Measurements from ENCODE around the gene HPDL. TPM values are rescaled to one million over a fixed set of nuclear protein-coding genes. Genes with fewer than 3 reads are reported as not detected.
"Not testable (repeated sequence)": the region's sequence is repeated elsewhere in the genome, so short reads cannot be mapped to it uniquely, and the experiment has no call there.

Gene HPDL
- total RNA-seq, 2 donors from 2014 or later, result 4.5 to 5.9 TPM

GRCh38 chr1:45348609-45348965 is 21.9 kb downstream of the HPDL start:
- no peak overlapping the region for H3K4me3 Mint-ChIP-seq
- ATAC-seq (replicated peaks in 1 of 2), result no peak
- no peak for DNase-seq
- no peaks in the 10 kb centered on the region for H3K27me3 Mint-ChIP-seq (ENCODE audit: low read depth)
- peaks cover 0 to 4% of the 10 kb centered on the region in 2 donors for H3K36me3 Mint-ChIP-seq (ENCODE audit: insufficient read depth in 2 of 2)
- no peak overlapping the region for H3K27ac Mint-ChIP-seq
- peaks cover 15% of the 10 kb centered on the region for H3K4me1 Mint-ChIP-seq (ENCODE audit: low read depth)
- no peaks in the 10 kb centered on the region for H3K9me3 Mint-ChIP-seq

DNA sequence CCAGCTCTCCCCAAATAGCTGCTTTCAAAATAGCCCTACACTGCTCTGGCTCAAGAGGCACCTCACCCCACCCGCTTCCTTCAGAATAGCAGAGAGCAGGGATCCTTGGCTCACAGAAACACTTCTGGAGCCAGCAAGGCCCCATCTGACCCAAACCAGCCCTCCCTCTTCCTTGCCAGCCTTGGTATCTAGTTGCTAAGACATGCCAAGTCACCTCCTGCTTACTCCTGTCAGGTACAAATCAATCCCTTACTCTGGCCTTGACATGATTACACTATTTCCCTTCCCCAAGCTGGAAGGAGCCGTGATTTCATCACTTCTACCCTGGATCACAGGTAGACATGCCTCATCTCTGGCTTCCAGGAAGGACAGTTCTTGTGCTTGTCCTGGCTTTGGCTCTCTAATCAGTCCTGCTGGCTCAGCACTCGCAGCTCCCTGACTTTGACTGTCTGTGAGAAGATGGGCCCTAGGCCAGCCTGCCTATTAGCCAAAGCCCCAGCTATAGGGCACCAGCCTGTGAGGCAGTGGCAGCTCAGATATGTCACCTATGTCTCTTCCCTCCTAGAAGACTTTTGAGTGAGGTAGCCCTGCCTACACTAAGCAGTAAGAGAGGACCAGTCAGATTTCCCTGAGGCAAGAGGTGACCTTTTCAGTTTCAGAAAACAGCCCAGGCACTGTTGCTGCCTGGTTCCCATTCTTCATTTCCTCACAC is 22.4 kb downstream of the HPDL start:
- peaks cover 0 to 4% of the 10 kb centered on the region in 2 donors for H3K36me3 Mint-ChIP-seq (ENCODE audit: insufficient read depth in 2 of 2)
- H3K9me3 Mint-ChIP-seq, result no peaks in the 10 kb centered on the region
- H3K27ac Mint-ChIP-seq, result peak overlapping the region; percentile 43
- ATAC-seq (replicated peaks in 1 of 2), result peak in 1 of 2 donors; percentile 43
- peaks cover 15% of the 10 kb centered on the region for H3K4me1 Mint-ChIP-seq (ENCODE audit: low read depth)
- H3K4me3 Mint-ChIP-seq, result no peak overlapping the region
- no peaks in the 10 kb centered on the region for H3K27me3 Mint-ChIP-seq (ENCODE audit: low read depth)
- DNase-seq, result no peak

- Mint-ChIP-seq H3K4me3 (no peak overlapping the region), H3K27me3 (ENCODE audit: low read depth) (no peaks in the 10 kb centered on the region), H3K4me1 (ENCODE audit: low read depth) (peaks cover 15% of the 10 kb centered on the region), H3K9me3 (no peaks in the 10 kb centered on the region), H3K27ac (no peak overlapping the region), H3K36me3 (ENCODE audit: insufficient read depth in 2 of 2) (peaks cover 0 to 1% of the 10 kb centered on the region in 2 donors)
- ATAC-seq (replicated peaks in 1 of 2), result no peak
- no peak for DNase-seq
These were observed 24.8 kb downstream of the HPDL start for GRCh38 chr1:45351508-45351907.

- no peaks in the 10 kb centered on the region for H3K27me3 Mint-ChIP-seq (ENCODE audit: low read depth)
- no peak overlapping the region for H3K27ac Mint-ChIP-seq
- no peaks in the 10 kb centered on the region for H3K9me3 Mint-ChIP-seq
- DNase-seq, result no peak
- peaks cover 15% of the 10 kb centered on the region for H3K4me1 Mint-ChIP-seq (ENCODE audit: low read depth)
- no peak for ATAC-seq (replicated peaks in 1 of 2)
- no peaks in the 10 kb centered on the region for H3K36me3 Mint-ChIP-seq (ENCODE audit: insufficient read depth in 2 of 2)
- H3K4me3 Mint-ChIP-seq, result no peak overlapping the region
These were observed 27.0 kb downstream of the HPDL start for GRCh38 chr1:45353685-45354084.

- H3K27me3 Mint-ChIP-seq (ENCODE audit: low read depth), result no peaks in the 10 kb centered on the region
These were observed 28.1 kb downstream of the HPDL start for GRCh38 chr1:45354838-45355237.

DNA sequence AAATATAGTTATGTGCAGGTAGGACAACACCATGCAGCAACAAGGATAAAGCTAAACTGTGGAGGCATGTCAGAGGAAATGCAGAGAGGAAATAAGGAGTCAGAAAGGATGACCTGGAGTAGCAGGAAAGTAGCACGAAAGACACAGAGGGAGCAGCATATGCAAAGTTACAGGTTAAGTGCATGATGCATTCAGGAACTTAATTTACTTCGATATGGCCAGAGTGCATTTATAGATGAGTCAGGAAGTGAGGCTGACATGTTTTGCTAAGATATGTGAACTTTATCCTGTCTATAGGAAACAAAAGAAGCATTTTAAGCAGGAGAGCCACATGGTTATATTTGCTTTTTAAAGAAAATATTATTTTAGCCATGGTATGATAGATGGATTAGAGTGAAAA is 29.0 kb downstream of the HPDL start:
- Mint-ChIP-seq H3K4me1 (ENCODE audit: low read depth) (peaks cover 6% of the 10 kb centered on the region), H3K27ac (no peak overlapping the region), H3K4me3 (no peak overlapping the region), H3K36me3 (ENCODE audit: insufficient read depth in 2 of 2) (no peaks in the 10 kb centered on the region), H3K9me3 (no peaks in the 10 kb centered on the region), H3K27me3 (ENCODE audit: low read depth) (no peaks in the 10 kb centered on the region)
- DNase-seq (no peak), ATAC-seq (replicated peaks in 1 of 2) (no peak)

More at GRCh38 chr1:45354838-45355237, 28.1 kb downstream of the HPDL start:
- Mint-ChIP-seq H3K36me3 (ENCODE audit: insufficient read depth in 2 of 2) (no peaks in the 10 kb centered on the region), H3K9me3 (no peaks in the 10 kb centered on the region), H3K4me1 (ENCODE audit: low read depth) (peaks cover 6% of the 10 kb centered on the region), H3K4me3 (no peak overlapping the region), H3K27ac (no peak overlapping the region)
- ATAC-seq (replicated peaks in 1 of 2) (no peak), DNase-seq (no peak)

DNA sequence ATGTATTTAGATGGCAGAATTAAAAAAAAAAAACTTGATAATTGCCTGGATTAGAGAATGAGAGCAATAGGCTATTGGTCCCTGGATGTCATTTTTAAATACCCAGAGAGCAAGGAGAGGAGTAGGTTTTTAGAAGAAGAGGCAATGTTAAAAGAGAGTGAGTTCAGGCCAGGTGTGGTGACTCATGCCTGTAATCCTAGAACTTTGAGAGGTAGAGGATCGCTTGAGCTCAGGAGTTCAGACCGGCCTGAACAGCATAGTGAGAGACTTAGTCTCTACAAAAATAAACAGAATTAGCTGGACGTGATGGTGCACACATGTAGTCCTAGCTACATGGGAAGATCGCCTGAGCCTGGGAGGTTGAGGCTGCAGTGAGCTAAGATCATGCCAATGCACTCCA is 29.5 kb downstream of the HPDL start:
- Mint-ChIP-seq H3K4me1 (ENCODE audit: low read depth) (peaks cover 6% of the 10 kb centered on the region), H3K27me3 (ENCODE audit: low read depth) (no peaks in the 10 kb centered on the region), H3K4me3 (no peak overlapping the region), H3K27ac (no peak overlapping the region), H3K36me3 (ENCODE audit: insufficient read depth in 2 of 2) (no peaks in the 10 kb centered on the region), H3K9me3 (no peaks in the 10 kb centered on the region)
- no peak for DNase-seq
- ATAC-seq (replicated peaks in 1 of 2), result no peak

GRCh38 chr1:45359882-45360513 is 33.3 kb downstream of the HPDL start:
- Mint-ChIP-seq H3K36me3 (ENCODE audit: insufficient read depth in 2 of 2) (no peaks in the 10 kb centered on the region), H3K4me3 (peak overlapping the region; percentile 15), H3K9me3 (no peaks in the 10 kb centered on the region)

DNA sequence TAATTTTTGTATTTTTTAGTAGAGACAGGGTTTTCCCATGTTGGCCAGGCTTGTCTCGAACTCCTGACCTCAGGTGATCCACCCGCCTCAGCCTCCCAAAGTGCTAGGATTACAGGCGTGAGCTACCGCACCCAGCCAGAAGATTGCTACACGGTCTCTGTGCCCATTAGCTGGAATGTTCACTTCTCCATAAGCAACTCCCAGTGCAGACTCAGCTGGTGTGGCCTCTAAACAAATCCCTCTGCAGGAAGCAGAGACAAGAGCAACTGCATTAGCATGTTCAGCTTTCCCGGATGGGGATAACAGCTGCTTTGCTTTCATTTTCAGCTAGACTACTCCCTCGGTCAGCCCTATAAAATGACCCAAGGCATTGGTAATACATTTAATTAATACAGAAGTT is 34.3 kb downstream of the HPDL start:
- DNase-seq; ATAC-seq (replicated peaks in 1 of 2); H3K36me3 Mint-ChIP-seq (ENCODE audit: insufficient read depth in 2 of 2); H3K4me1 Mint-ChIP-seq (ENCODE audit: low read depth); H3K27me3 Mint-ChIP-seq (ENCODE audit: low read depth); H3K4me3 Mint-ChIP-seq; H3K9me3 Mint-ChIP-seq; H3K27ac Mint-ChIP-seq: not testable (repeated sequence)

More at GRCh38 chr1:45359882-45360513, 33.3 kb downstream of the HPDL start:
- Mint-ChIP-seq H3K27ac (no peak overlapping the region), H3K27me3 (ENCODE audit: low read depth) (no peaks in the 10 kb centered on the region), H3K4me1 (ENCODE audit: low read depth) (peaks cover 6% of the 10 kb centered on the region)
- peak; percentile 54 to 61 for DNase-seq
- ATAC-seq (replicated peaks in 1 of 2), result peak; percentile 60 to 64

GRCh38 chr1:45364294-45364693 is 37.6 kb downstream of the HPDL start:
- no peaks in the 10 kb centered on the region for H3K27me3 Mint-ChIP-seq (ENCODE audit: low read depth)
- H3K4me1 Mint-ChIP-seq (ENCODE audit: low read depth), result peaks cover 6% of the 10 kb centered on the region
- no peak for DNase-seq
- no peak for ATAC-seq (replicated peaks in 1 of 2)
- no peaks in the 10 kb centered on the region for H3K36me3 Mint-ChIP-seq (ENCODE audit: insufficient read depth in 2 of 2)
- H3K4me3 Mint-ChIP-seq, result no peak overlapping the region
- H3K9me3 Mint-ChIP-seq, result no peaks in the 10 kb centered on the region
- H3K27ac Mint-ChIP-seq, result no peak overlapping the region

DNA sequence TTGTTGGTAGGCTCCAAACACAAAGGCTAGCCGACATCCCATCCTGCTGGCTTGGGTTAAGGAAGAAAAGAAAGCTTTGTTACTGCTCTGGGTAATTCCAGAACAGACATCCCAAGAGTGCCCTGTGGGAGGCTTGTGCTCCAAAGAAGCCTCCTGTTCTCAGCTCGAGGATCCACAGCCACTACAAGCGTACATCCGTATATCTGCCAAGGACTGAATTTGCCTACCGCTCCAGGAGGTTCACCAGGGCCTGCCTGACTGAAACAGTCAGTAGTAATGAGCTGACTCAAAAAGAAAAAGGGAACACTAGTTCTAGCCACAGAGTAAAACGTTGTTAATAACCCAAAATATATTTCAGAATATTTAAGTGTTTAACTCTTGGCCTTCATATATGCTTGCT is 38.4 kb downstream of the HPDL start:
- H3K9me3 Mint-ChIP-seq, result no peaks in the 10 kb centered on the region
- no peak overlapping the region for H3K27ac Mint-ChIP-seq
- no peaks in the 10 kb centered on the region for H3K36me3 Mint-ChIP-seq (ENCODE audit: insufficient read depth in 2 of 2)
- no peaks in the 10 kb centered on the region for H3K27me3 Mint-ChIP-seq (ENCODE audit: low read depth)
- H3K4me1 Mint-ChIP-seq (ENCODE audit: low read depth), result peaks cover 2% of the 10 kb centered on the region
- ATAC-seq (replicated peaks in 1 of 2) (no peak), DNase-seq (no peak)
- no peak overlapping the region for H3K4me3 Mint-ChIP-seq

- no peaks in the 10 kb centered on the region for H3K36me3 Mint-ChIP-seq (ENCODE audit: insufficient read depth in 2 of 2)
- no peak for ATAC-seq (replicated peaks in 1 of 2)
- H3K4me1 Mint-ChIP-seq (ENCODE audit: low read depth), result peaks cover 8% of the 10 kb centered on the region
- H3K27me3 Mint-ChIP-seq (ENCODE audit: low read depth), result no peaks in the 10 kb centered on the region
- no peak for DNase-seq
- no peak overlapping the region for H3K27ac Mint-ChIP-seq
- no peak overlapping the region for H3K4me3 Mint-ChIP-seq
- H3K9me3 Mint-ChIP-seq, result no peaks in the 10 kb centered on the region
These were observed 43.9 kb downstream of the HPDL start for GRCh38 chr1:45370575-45370974.

DNA sequence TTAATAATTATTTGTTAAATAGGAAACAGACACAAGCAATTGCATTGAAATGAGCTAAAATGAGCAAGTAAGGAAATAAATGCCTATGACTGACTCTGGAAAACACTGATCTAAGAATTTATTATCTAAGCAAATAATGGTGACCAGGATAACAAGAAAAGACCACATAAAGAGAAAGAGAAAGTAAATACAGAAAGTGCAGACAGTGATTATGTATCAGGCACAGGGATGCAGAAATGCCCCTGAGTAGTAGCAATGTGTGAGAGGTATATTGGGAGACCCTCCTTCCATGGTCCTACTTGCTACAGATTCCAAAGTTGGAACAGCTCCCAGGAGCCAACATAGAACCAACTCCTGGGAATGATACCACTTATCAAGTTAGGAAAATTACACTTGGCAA is 46.9 kb downstream of the HPDL start:
- DNase-seq, result no peak
- Mint-ChIP-seq H3K36me3 (ENCODE audit: insufficient read depth in 2 of 2) (no peaks in the 10 kb centered on the region), H3K4me1 (ENCODE audit: low read depth) (peaks cover 8% of the 10 kb centered on the region), H3K27ac (no peak overlapping the region), H3K9me3 (no peaks in the 10 kb centered on the region), H3K4me3 (no peak overlapping the region), H3K27me3 (ENCODE audit: low read depth) (no peaks in the 10 kb centered on the region)
- ATAC-seq (replicated peaks in 1 of 2), result no peak
